RPMI8226 (cell line): Measurements from ENCODE around the gene CHCHD4.

Experiments
- DNase-seq: peaks from one replicate; pipeline ENCODE4 v3.0.0-alpha.2; 2015

The CHCHD4 gene

DNA sequence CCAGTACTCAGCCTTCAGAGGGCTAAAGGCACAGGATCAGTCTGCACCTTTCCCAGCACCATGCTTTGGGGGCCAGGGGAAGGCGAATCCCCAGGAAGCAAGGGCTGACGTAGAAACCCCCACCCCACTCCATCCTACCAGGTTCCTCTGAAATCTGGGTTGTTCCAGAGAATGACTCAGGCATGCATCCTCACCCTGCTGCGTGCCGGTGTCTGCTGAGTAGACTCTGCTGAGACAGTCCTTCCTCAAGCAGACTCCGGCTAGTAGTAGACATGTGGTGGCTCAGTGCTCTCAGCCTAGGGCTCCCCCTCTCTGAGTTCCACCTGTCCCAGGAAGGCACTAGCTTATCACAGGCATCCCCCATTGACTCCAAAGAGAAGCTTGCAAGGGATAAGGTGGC, 9.2 kb upstream of the CHCHD4 start:
- DNase-seq, result no peak

DNA sequence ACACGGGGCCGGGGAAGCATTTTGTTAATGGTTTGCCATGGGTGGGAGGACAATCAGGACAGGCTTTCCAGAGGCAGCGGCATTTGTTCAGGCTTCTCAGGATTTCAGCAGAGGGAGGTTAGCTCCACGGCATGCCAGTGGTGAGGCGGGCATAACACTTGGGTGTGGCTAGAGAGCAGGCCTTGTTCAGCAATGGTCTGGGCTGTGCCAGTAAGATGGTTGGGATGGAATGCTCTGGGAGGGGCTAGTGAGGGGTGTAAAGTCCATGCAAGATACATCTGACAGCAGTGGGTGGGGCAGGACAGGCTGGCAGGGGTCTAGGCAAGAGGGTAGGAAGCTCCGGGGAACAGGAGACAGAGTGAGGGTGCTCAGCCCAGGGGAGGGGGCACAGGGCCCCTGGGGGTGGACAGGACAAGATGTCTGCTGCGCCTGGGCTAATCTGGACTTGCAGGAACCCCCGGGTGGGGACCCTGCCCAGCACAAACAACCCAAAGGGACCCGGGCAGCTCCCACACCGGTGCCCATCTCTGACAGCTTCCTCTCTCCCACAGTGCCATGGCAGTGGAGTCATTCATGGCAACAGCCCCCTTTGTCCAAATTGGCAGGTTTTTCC, 8.6 kb upstream of the CHCHD4 start:
- no peak for DNase-seq

DNA sequence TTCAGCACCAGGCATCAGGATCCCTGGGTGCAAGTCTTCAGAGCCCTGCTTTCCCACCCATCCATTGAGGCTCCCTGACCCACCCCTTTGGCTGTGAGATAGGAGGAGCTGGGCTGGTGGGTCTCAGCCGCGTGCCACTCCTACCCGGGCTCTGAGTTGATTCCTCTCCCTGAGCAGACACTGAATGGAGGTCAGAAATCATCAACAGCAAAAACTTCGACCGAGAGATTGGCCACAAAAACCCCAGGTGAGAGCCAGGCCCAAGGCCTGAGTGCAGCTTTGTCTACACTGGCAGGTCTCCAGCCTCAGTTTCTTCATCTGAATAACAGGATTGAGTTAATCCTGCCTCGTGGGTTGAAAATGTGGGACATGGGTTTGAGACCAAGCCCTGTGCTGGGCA, 8.0 kb upstream of the CHCHD4 start:
- DNase-seq, result no peak

DNA sequence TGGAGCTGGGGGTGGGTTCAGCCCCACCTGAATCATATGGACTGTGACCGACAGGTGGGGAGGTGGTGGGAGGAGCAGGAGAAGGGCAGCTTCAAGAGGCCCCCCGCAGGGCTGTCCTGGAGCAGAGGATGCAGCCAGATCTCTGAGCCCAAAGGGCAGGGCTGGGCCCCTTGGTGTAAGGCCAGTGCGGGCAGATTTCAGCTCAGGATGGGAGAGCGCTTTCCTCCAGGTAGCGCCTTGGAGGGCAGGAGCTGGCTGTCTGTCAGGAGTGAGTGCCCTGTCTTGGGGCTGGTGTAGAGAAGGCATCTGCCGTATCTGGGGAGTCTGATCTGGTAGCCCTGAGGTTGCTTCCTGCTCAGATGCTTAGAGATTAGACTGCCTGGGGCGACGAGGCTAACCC, 7.5 kb upstream of the CHCHD4 start:
- DNase-seq, result no peak

DNA sequence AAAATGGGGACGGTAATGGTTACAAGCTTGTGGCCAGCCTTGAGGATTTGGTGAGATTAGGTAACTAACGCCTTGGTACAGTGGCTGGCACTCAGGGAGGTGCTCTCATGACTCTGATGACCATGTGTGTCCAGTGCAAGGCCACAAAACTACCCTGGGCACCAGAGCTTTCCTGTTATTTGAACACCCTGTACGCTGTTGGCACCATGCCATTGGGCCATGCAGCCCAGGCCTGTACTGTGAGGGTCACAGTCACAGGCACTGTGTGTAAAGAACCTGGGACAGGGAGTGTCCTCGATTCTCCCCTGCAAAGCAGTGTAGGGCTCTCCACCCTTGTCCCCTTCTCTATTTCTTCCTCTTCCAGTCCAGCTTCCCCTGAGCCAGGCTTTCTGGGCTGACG, 6.5 kb upstream of the CHCHD4 start:
- DNase-seq, result no peak

DNA sequence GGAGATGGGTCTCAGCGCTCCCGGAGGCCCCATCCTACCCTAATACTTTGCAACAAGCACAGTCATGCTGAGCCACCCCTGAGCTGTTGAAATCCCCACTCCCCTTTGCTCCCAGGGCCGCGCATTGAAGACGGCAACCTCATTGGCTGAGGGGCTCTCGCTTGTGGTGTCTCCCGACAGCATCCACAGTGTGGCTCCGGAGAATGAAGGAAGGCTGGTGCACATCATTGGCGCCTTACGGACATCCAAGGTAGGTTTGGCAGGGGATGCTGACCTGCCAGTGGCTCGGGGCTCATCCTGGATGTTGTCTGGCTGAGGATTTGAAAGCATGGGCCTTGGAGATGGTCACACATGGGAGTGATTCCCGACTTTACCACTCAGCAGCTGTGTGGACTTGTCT, 6.0 kb upstream of the CHCHD4 start:
- DNase-seq, result no peak

DNA sequence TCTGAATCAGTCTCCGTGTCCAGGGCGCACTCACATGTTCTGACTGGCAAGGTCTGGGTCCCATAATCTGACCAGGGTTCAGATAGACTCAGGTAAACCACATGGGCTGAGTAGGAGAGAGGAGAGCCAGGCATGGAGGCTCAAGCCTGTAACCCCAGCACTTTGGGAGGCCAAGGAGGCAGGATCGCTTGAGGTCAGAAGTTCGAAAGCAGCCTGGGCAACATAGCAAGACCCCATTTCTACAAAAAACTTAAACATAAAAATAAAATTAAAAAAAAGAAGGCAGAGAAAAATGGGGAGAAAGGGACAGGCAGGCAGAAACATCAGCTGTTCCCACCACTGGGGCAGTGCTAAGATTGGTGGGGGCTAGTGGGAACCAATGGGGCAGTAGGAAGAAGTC, 5.6 kb upstream of the CHCHD4 start:
- DNase-seq, result no peak

DNA sequence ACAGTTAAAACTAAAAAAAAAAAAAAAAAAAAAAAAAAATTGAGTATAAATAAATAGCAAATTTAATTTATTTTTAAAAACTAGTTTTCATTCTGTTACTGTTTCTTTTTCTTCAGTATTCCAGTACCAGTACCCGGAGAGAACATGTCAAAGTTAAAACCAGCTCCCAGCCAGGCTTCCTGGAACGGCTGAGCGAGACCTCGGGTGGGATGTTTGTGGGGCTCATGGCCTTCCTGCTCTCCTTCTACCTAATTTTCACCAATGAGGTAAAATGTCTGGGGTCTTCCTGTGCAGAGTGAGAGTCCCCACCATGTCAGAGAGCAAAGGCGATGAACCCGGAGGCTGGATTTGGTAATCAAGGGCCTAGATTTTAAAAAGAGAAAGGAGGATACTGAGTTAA, 4.6 kb upstream of the CHCHD4 start:
- DNase-seq, result no peak

DNA sequence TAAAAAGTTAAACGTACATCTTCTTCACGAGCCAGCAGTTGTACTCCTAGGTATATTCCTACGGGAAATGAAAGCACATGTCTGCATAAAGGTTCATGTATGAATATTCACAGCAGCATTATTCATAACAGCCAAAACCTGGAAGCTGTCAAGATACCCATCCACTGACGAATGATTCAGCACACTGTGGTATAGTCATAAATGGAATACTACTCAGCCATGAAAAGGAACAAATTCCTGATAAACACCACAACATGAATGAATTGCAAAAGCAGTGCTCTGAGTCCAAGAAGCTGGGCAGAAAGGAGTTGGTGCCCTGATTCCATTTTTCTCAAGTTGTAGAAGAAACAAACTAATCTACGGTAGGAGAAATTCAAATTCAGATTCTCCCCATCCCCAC, 4.1 kb upstream of the CHCHD4 start:
- DNase-seq, result no peak

DNA sequence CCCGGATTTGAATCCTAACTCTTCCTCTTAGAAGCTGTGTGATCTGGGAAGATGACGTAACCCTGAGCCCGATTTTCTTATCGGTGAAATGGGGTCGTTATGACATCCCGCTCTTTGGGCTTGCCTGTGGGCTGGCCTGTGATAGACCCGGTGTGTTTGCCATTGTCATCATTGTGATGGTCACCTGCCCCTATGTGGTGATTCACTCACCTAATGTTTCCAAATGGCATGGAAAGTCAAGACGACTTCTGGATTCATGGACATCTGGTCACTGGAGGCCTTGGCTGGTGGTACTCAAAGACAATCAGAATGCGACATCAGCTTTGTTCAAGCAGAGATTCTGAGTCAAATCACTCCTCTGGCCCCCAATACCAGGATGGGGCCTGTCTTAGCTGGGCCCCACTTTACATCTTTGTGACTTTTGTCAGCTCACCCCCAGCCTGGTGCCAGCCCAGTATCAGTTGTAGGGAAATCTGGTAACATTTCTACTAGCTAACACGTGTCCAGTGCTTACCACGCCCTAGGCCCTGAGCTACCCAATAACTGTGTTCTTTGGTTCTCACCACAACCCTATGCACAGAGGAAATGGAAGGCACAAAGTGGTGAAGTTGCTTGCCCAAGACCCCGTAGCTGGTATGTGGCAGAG, 3.0 kb upstream of the CHCHD4 start:
- no peak for DNase-seq

DNA sequence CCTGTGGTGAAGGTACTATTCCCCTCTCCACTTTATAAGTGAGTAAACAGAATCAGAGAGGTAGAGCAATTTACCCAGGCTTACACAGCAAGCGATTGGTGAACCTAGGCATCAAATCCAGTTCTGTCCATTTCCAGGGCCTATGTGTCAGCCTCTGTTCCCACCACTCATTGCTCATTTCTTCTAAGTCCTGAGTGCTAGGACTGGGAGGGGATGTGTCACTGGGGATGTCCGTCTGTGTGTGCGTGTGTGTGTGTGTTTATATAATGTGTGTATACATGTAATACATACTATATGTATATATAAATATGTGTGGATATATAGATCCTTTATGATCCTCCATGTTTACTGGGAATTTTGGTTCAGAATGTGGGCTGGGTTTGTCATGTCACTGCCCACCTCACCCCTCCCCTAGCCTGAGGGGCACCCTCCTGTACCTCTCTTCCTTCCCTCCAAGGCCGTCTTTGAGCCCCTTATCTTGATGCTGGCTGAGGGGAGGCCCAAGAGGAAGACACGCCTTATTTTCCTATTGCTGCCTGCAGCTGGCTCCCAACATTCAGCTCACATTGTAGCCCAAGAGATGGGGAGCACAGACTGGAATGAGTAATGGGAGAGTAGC, 2.3 kb upstream of the CHCHD4 start:
- DNase-seq, result no peak

DNA sequence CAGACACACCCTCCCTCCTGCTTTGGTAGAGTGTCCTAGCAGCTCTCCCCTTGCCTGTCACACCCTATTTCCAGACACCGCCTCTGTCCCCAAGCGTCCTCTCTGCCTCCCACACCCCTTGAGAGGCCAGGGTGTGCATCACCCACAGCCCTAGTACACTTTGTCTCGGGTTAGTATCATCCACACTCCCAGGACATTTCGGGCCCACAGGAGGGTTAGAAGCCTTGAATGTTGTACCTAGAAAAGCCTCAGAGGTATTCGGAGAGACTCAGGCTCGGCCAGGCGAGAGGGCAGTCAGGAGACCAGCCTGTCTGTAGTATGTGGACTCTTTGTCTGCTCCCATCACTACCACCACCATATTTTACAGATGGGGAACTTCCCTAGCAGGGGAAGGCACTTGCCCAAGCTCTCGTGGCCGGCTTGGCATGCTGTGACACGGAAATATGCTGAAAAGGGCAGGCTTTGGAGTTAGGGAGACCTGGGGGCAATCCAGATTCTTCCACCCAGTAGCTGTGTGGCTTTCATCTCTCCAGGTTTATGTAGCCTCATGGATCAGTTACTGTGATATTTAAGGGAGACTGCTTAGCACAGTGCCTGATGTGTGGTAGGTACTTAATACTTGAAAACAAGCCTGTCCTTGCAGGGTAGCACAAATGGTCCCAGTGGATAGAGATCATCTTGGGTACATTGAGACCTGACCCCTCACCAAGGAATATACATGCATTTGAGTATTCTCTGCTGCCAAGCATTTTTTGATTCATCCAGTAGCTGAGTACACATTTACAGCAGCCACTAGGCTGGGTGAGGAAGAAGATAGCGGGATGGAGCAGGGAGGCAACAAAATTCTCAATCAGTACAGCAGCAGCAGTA, 1.6 kb upstream of the CHCHD4 start:
- no peak for DNase-seq

DNA sequence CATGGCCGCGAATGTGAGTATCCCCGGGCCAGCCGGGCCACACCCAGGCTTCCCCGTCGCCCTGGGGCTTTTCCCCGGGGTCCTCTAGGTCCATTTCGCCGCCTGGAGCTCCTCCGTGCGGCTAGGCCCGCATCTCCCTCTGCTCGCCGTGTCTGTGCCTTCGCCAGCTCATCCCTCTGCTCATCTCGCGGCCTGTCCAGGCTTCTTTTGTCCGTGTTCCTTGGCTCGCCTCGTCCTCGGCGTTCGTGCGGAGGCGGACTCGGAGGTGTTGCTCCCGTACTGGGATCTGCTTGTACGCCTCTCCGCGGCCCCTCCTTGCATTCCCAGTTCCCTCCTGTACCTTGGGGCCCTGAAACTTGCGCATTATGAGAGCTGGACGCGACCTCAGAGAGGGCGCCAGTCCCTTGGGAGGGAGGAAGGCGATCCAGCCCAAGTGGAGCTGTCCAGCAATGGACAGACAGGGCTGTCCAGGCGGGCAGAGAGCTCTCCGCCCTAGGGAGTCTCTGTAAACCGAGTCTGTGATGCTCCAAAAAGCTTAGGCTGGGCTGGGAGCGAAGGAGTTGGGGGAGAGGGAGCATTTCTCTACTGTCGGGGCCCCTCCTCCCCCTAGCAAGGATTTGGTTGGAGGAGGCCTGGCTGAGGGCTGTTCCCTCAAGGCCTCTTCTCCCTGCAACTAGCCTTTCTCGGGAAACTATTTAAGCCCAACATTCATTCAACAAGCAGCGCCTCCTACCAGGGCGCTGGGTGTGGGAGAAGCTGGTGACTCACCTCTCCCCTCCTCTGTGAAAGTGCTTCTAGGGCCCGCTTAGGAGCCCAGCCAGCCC, 735 bp upstream of the CHCHD4 start:
- peak; percentile 76 for DNase-seq

DNA sequence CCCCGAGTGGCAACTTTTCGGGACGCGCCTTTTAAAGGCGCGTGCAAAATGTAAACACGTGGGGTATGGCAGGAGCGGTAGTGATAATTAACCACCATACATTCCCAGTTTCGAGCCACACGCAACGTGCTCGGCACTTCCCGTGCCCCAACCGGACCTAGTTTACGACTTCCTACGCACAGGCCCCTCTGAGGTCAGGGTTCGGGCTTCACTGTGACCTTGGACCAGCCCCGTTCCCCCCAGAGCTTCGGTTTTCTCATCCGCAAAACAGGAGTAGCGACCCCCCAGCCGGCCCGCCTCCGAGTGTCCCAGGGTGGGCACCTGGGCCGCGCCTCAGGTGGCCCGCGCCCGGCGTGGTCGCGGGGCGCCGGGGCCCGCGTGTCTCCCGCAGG, 451 bp downstream of the CHCHD4 start:
- DNase-seq, result peak; percentile 84

DNA sequence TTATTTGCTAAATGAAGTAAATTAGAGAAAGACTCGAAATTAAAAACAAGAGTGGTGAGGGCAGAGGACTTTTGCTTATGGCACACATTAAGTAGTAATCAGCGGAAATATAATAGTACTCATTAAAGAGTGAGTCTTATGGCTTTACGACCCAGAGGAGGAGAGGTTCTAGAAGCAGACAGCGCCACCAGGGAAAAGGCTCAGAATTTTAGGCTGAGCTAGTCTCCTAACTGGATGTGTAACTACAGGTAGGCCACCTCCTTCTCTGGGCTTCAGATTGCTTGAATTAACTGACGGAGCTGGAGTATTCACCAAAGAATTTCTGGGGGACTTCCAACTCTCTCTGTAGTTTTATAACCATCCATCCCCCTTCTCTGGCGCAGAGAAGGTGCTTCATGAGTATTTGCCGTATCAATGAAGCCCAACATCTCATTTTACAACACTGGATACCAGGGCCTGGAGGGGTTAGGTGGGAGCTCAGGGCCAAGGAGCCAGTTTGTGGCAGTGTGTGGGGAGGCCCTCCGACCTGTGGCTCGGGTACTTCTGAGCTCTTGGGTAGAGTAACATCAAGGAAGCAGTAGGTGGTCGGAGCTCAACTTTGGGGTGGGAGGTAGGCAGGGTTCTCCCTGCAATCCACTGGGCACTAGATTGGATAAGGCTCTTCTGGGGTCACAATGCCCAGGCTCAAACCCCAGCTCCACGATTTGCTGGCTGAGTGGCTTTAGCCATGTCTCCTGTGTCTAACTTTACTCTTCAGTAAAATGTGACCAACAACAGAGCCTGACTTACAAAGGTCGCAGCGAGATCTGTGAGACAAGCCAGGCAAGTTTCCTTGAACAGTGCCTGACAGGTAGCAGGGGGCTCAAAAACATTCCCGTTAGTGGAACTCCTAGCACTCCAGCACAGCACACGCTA, 1.1 kb downstream of the CHCHD4 start:
- peak; percentile 59 for DNase-seq

DNA sequence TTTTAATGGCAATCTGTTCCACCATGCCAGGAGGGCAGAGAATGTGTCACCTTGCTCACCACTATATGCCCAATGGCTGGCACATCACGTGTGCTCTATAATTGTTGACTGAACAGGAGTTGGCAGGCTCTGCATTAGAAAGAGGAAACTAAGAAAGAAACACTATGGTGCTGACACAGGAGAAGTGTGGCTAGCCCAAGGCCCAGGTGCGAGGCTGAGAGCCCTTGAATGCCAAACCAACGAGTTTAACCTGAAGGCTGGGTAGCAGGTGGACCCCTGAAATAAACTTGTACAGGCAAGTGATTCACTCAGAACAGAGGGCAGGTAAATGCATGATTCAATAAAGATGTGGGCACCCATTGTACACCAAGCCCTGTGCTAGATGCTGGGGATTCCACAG, 2.4 kb downstream of the CHCHD4 start:
- DNase-seq, result peak; percentile 94

DNA sequence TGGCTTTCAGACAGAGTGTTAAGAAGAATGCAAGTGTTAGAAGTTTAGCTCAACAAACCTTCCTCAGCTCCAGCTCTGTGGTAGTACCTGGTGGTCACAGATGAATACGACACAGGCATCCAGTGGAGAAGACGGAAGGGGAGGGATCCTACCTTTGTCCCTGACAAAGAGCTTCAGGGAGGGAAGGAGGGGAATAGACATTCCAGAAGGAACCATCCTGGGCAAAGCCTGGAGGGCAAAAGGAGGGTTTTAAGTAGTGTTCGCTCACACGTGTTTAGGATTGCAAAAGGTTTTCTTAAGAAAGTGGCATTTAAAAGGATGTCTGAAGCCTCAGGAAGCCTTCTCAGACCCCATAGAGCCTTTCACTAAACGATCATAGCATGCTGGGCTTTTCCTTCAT, 2.8 kb downstream of the CHCHD4 start:
- peak; percentile 41 for DNase-seq

DNA sequence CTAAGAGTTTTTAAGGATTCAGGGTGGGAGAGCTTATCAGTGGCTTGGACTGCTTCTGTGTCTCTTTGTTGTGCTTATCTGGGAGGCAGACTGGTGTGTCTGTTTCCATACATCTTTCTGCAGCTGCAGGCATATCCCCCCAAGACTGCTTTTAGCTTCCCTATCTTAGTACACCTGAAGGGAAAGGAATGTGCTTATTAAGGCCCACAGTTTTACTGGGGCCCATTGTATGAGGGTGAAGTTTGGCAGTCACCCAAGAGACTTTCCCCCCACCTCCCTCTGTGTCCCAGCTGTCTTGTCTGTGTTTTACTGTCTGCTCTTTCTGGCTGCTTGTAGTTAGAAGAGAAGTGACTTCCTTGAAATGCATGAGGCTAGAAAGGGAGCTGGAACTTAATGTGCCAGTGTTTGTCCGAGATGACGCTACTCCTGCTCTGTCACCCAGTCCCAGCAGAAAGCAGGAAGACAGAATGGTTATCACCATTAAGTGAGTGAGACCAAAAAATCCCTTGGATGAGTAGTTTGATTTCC, 3.7 kb downstream of the CHCHD4 start:
- DNase-seq, result peak; percentile 63

DNA sequence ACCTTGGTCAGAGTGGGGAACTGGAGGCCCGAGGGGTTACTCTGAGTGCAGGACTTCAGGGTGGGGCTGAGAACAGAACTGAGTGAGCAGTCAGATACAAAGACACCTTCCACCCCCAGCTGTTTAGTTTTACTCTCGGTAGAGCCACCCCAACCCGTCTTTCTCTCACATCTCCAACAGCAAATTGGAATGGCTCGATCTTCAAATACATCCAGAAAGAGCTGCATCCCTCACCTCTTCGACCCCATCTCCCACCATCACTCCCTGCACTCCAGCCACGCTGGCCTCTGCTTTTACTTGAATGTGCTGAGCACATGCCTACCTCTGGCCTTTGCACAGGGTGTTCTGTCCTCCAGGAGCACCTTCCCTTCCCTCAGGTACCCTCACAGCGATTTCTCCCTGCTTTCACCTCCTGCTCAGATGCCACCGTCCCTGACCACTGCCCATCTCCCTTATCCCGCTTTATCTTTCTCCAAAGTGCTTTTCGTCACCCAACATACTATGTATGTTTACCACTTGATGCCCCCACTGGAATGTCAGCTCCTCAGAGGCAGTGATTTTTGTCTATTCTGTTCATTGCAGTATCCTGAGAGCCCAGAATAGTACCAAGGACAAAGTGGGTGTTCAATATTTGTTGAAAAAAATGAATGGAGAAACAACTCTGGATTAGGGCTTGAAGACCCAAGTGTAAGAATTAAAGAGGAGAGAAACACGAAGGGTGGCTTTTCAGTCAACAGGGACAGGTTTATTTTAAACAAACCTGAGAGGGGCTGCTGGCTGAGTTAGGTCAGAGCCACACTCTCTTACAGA, 4.4 kb downstream of the CHCHD4 start:
- no peak for DNase-seq

DNA sequence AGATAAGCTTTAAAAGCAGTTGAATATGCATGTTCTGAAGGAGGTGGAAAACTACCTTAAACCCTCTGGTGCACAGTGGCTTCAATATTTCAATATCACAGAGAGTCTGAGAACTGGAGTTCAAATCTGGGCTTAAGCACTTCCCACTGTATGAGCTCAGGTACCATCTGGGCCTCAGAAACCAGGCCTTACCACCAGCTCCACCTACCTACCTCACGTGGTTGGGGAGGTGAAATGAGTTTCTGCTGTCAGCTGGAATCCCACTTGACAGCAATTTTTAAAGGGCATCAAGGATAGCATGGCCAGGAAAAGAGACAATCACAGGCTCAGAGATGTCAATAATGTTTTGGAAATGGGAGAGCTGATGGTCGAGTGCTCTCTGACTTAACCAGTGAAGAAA, 5.0 kb downstream of the CHCHD4 start:
- DNase-seq, result peak; percentile 71
